HG03103 (cell line): Measurements from ENCODE around the gene HEXA.
"Not testable (repeated sequence)": the region's sequence is repeated elsewhere in the genome, so short reads cannot be mapped to it uniquely, and the experiment has no call there.

Experiments
- ATAC-seq: cut with Tn5 transposase; IDR thresholded peaks from one replicate; pipeline ENCODE4 v1.9.1; 2021; ENCODE audit warnings: low read depth; ENCODE audit not compliant: unreplicated experiment

HEXA gene

GRCh38 chr15:72375846-72376581, at the start of gene HEXA:
Gene HEXA (minus strand): TSS chr15:72376014. CDS start chr15:72375972, 42 bp downstream.
- ATAC-seq = peak; percentile 76

DNA sequence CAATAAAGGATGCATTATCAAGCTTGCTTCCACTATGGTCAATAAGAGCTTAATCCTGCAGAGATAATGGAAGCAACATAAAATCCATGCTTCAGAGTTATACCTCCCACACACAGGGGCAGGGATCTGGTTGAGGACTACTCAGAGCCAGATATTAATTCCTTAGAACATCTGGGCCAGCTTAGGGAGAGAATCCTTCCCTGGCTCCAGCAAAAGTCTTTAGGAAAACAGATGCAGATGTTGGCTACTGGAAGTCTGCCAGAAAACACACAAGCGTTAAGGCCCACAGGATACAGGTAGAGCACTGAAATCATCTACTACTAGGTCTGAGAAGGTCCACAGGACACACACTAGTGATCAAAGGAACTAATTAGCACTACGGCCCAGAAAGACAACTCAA, 47.4 kb upstream of the HEXA start:
- no peak for ATAC-seq

- ATAC-seq = no peak
These were observed 45.7 kb upstream of the HEXA start for GRCh38 chr15:72421484-72421883.

DNA sequence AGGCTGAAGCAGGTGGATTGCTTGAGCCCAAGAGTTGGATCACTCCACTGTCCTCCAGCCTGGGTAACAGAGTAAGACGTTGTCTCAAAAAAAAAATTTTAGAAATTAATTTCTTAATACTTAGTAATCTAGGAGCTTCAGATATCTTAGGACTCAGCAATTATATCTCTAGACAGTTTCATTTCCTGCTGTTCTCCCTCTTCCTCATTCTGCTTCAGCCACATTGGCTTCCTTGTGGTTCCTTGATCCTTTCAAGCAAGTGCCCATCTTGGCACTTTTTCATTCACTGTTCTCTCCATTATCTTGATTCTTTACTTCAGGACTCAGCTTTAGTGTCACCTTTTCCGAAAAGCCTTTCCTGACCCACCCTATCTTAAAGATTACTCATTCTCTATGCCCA, 44.8 kb upstream of the HEXA start:
- ATAC-seq = no peak

- not testable (repeated sequence) for ATAC-seq
These were observed 44.0 kb upstream of the HEXA start for GRCh38 chr15:72419768-72420167.

DNA sequence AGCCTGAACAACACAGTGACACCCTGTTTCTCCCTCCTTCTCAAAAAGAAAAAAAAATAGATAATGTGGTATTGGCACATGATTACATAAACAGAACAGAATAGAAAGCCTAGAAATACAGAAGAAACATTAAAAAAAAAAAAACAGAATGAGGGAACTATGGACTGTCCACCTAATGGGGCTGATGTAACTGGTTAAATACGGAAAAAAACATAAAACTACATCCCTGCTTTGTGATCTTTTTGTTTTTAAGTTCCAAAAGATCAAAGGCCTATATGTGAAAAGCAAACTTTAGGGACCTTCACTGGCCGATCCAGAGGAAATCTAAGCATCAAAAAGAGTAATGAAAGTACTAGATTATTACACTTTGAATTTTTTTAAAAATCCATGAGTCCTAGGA, 39.5 kb upstream of the HEXA start:
- no peak for ATAC-seq

GRCh38 chr15:72413337-72413736, 37.5 kb upstream of the HEXA start:
- ATAC-seq = not testable (repeated sequence)

DNA sequence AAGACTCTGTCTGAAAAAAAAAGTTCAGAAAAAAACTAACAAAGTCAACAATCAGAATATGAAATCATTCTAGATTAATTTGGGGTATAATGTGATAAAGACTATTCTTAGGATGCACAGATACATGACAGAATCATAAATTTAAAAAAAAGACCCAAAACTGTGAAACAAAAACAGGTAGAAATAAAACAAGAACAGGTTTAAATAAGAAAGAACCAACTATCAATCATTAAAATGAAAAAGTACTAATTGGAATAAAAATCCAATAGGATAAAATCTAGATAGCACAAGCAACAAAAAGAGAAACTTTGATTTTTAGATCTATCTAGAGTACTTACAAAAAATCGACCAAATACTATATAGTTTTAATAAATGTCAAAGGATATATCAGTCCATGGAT, 35.7 kb upstream of the HEXA start:
- ATAC-seq = no peak

DNA sequence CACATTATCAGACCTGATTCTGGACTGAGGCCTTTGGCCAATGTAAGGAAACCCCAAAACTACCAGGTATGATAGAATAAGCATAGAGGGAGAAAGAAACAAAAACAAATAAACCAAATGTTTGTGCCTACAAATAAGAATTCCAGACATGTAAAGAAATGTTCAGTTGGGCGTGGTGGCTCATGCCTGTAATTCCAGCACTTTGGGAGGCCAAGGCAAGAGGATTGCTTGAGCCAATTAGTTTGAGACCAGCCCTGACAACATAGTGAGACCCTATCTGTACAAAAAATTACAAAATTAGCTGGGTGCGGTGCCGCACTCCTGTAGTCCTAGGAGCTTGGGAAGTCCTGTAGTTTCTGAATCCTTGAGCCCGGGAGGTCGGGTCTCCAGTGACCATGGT, 35.3 kb upstream of the HEXA start:
- no peak for ATAC-seq

DNA sequence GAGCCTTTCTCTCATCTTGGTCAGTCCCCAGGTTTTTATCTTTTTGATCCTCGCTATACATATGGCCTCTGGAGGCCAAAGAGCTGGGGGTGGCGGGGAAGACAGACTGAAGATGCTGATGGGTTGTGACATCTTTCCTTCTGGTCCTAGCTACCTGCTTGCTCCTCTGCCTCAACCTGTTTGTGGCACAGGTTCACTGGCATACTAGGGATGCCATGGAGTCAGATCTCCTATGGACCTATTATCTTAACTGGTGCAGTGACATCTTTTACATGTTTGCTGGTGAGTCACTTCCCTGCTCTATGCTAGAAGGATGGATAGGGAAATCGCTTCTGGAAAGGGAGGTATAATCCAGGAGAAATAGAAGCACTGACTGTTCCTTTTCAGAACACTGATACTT, 31.1 kb upstream of the HEXA start:
- ATAC-seq = no peak

DNA sequence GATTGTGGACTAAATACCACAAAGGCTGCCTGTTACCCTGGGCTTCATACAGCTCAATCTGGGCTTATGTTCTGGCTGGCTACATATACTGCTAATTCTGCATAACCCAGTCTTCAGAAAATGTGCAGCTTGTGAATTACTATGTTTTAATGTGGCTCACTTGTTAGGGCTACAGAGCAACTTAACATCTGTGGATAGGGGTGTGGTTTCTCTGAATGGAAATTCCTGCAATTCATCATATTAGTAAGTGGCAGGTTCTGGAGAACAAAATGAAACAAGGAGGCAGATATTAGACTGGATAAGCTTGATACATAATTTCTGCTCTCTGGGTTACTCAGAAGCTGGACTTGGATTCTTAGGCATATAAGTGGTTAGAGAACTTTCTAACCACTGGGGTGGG, 29.0 kb upstream of the HEXA start:
- ATAC-seq = no peak

GRCh38 chr15:72404356-72404755, 28.5 kb upstream of the HEXA start:
- ATAC-seq = no peak

- ATAC-seq = no peak
These were observed 26.9 kb upstream of the HEXA start for GRCh38 chr15:72402726-72403125.

GRCh38 chr15:72398648-72399047, 22.8 kb upstream of the HEXA start:
- no peak for ATAC-seq

DNA sequence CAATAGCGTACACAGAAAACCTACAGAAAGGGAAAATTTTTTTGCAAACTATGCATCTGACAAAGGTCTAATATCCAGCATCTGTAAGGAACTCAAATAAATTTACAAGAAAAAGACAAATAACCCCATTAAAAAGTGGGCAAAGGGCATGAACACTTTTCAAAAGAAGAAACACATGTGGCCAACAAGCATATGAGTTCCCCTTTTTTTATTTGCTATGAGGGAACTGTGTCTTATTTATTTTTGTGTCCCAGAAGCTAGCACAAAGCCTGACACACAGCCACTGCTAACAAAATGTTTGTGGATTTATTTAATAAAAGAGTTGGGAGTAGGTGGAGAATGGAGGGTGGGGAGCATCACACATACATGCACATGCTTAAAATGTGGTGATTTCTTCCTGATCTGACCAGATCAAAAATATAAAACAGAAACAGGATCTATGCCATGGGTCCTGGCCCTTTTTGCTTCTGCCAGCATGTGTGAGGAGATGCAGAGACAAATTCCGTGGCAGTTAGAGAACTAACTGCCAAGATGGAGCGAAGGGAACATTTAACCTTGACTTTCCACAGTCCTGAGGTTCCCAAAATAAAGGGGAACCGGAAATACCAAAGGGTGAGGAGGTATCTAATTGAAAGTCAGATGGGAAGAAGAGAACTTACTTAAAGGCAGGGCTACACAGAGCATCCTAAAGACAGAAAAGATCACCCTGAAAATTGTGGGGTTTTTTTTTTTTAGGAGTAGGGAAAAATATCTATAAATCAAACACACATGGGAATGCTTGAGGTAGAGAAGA, 22.2 kb upstream of the HEXA start, which contains the start of gene TMEM202:
TSS of gene TMEM202 (plus strand) at position 510 of the 793 bp plus-strand sequence. CDS start at position 532, 22 bp downstream.
- ATAC-seq = no peak

DNA sequence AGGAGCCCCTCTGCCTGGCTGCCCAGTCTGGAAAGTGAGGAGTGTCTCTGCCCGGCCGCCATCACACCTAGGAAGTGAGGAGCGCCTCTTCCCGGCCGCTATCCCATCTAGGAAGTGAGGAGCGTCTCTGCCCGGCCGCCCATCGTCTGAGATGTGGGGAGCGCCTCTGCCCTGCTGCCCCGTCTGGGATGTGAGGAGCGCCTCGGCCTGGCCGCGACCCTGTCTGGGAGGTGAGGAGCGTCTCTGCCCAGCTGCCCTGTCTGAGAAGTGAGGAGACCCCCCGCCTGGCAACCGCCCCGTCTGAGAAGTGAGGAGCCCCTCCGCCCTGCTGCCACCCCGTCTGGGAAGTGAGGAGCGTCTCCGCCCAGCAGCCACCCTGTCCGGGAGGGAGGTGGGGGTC, 20.5 kb upstream of the HEXA start:
- ATAC-seq = not testable (repeated sequence)

- ATAC-seq = no peak
These were observed 13.4 kb upstream of the HEXA start for GRCh38 chr15:72389231-72389630.

GRCh38 chr15:72387741-72388140, 11.9 kb upstream of the HEXA start:
- ATAC-seq = no peak

- no peak for ATAC-seq
These were observed 6.3 kb upstream of the HEXA start for GRCh38 chr15:72382146-72382545.

DNA sequence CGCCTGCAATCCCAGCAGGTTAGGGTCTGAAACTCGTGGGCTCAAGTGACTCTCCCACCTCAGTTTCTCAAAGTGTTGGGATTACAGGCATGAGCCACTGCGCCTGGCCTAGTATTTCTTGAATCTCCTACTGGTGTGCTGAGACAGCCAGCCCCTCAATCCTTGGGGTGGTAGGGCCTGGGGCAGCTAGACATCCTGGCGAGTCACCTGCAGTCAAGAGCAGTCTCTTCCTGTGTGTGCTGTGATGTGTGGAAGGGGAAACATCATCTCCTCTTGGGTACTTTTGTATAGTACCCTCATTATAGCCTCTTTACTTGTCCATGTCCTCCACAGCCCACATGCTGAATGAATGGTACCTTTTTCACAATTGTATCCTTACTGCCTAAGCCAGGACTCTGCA, 4.9 kb upstream of the HEXA start:
- ATAC-seq = no peak

GRCh38 chr15:72379856-72380430, 4.1 kb upstream of the HEXA start:
- no peak for ATAC-seq
